ENCODE results near the gene CASP6.

Gene CASP6

DNA sequence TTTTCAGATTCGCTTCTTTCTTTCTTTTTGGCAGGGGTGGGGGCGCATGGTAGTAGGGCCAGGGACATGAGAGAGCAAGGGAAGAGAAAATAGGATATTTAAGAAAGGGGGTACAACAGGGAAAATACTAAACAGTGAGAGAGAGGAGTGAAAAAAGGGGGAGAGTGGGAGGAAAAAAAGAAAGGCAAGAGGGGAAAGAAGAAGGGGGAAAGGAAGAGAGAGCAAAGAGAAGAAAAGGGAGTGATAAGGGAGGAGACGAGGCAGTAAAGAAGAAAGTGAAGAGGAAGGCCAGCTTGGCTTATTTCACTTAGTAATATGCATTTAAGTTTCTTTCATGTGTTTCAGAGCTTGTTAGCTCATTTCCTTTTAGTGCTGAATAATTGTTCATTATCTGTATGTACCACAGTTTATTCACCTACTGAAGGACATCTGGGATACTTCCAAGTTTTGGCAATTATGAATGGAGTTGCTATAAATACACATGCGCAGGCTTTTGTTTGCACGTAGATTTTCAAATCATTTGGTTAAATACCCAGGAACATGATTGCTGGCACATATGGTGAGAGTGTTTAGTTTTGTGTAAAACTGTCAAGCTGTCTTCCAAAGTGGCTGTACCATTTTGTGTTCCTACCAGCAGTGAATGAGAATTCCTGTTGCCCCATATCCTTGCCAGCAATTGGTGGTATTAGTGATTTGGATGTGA is 37.3 kb downstream of the CASP6 start:
- no peak for DNase-seq

DNA sequence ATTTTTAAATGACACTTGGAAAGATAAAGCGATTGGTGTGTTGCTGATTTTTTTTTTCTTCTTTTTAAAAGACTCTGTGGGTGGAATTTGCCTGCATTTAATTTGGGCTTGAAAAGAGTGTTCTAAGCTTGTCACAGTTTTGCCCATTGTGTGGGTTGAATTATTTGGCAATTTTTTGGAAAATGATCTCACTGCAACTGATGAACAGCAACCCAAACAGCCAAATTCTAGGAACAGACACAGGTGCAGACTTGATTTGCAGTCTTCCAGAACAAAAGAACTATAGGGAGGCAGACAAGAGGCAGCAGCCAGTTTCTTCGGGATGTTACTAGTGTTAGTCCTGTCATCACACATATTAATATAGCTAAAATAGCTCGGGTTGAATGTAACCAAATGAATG is 40.5 kb downstream of the CASP6 start:
- no peak for DNase-seq

DNA sequence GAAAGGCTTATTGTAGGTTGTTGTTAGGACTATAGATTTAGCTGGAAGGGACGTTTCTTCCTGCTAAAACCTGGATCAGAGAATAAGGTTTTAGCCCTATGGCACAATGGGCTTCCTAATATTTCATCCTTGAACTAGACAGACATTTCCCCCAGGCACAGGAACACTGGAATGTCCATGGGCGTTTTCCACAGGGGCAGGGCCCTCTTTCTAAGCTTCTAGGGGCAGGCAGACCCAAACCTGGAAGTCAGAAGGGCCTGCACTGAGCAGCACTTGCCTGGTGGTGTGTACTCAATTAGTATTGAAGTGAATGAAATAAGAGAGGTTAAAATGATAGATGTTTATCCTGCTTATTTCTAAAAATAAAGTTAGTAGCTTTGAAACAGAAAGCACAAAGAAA is 41.1 kb downstream of the CASP6 start:
- no peak for DNase-seq

DNA sequence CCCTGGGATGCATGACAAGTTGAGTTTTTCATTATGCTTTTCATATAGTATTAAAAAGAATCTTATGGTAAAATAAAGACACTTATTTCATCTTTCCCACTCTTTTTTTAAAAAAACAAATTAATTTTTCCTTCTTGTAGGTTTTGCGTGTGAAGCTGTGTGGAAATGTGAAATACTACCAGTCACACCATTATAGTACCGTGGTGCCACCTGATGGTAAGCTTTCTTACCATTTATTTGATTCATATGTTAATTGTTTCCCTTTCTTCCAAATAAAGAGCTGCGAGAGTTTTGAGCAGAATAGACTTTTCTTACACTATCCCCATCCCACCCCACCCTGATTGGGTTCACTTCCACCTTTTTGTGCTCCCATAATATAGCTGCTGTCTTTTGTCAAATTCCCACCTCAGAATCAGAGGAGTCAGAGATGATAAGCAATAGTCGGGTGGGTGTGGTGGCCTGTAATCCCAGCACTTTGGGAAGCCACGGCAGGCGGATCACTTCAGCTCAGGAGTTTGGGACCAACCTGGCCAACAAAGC is 44.3 kb downstream of the CASP6 start:
- DNase-seq = no peak

DNA sequence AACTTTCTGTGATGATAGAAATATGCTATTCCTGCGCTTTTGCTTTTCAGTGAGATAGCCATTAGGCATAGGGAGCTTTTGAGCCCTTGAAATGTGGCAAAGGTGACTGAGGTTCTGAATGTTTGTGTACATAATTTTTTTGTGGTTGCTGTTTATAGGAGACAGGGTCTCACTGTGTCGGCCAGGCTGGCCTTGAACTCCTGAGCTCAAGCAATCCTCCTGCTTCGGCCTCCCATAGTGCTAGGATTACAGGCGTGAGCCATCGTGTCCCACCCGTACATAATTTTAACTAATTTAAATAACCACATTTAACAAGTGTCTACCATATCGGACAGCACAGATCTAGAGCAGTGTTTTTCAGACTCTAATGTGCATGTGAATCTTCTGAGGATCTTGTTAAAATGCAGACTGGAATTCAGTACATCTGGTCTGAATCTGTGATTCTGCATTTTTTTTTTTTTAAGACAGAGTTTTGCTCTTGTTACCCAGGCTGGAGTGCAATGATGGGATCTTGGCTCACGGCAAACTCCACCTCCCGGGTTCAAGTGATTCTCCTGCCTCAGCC is 45.3 kb downstream of the CASP6 start:
- no peak for DNase-seq

DNA sequence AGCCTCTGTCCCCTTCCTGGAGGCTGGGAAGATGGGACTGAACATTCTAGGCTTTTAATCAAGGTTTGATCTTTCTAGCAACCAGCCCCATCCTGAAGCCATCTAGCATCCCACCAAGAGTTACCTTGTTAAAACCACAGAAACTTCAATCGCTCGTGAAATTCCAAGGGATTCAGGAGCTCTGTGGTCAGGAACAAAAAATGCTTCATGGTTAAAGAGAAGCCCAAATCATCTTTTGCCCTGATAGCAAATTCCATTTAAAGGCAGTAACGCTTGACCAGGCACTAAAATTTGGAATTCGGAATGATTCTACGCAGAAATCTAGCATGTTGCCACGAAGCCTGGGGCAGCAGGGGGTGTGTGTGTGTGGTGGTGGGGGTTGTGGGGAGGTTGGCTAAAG is 47.8 kb downstream of the CASP6 start:
- DNase-seq = no peak

DNA sequence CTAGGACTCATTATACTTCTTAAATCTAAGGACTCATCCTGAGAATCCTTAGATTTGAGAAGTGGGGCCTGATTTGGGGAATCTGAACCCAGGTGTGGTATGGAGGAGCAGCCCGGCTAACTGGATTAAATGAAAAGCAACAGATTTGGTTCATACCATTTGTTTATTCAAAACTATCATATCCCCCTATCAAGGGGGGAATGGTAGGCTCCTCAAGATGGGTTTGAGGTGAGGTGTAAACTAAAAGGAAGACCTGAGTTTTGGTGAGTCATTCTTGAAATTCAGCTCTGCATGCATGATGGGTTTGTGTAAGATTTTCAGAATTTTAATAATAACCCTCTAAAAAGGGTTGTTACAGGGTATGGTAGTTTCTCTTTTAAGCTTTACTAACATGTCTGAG is 53.4 kb downstream of the CASP6 start:
- no peak for DNase-seq

DNA sequence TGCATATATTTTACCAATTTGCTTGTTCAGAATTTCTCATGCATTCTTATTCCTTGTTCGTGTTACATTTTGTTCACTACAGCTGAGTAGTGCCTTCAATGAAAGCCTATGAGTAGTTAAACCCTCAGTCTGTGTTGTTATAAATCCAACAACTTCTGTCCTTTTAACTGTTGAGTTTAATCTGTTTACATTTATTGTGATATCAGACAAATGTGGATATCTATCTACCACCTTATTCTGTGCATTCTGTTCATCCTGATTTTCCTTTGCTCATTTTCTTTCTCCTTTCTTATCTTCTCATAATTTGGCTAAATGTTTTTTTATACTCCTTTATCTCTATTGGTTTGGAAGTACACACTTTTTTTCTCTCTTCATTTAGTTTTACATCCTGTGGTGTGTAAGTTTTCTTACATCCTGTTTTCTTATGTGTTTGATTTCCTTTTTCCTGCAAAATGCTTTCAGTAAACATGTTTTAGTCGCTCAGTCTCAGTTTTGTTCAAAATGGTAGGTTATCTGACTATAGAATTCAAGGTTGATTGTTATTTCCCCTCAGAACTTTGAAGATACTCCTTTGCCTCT is 54.2 kb downstream of the CASP6 start:
- DNase-seq = no peak

DNA sequence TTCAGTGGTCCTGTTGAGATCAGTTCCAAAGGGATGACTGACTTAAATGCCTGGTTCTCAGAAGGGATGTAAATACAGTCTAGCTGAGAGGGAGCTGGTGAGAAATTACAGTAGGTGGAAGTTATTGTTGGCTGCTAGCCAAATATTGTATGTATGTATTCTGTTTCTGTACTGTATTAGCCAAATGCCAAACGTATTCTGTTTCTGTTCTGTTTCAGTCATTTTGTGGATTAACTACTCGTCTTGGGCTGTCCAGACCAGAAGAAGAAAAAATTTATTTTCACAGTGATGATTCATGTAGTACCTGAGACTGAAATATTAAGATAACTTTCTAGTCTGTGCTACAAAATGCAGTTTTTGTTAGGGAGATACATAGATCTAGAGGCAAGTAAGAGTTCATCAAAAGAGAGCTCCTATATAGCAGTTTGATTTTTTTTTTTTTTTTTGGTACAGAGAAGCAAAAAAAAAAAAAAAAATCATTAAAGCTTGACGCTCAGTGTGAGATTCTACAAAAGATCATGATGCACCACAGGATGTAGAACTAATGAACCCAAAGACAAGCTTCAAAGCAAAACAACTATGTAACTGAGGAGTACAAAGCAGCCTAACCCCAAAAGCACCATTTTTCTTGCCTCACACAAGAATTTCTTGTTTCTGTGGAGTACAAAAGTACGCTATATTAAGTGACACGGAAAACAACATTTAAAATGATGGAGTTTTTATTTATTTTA is 54.8 kb downstream of the CASP6 start:
- DNase-seq = no peak

DNA sequence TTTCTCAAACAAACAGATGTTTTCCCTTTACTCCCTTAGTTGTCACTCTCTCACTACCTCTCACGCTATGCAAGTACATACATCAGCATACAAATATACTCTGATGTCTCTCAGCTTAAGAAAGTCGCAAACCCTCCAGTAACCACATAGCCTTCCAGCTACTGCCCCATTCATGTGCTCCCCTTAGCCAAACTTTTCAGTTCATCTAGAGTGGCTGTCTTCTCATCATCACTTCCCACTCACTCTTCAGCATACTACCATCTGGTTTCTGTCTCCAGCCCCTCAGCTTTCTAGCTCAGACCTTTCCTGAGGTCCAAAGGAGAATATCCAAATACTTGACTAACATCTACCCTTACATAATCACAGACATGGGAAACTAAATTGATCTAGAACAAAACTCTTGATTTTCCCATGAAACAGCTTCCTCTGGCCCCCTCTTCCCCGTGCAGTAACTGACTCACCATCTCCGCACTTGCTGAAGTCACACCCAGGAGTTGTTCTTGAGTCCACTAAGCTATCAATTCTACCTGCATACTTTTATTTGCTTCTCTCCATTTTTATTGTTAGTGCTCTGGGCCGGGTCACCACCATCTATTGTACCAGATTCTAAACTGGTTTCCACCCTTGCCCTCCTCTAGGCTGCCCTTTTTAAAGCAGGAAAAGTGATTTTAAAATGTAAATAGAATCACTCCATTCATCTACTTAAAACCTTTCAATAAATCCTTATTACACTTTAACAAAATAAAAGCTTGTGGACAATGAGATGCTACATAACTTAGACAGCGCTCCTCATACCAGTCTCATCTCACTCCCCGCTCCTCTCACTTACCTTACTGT is 57.2 kb downstream of the CASP6 start:
- no peak for DNase-seq

DNA sequence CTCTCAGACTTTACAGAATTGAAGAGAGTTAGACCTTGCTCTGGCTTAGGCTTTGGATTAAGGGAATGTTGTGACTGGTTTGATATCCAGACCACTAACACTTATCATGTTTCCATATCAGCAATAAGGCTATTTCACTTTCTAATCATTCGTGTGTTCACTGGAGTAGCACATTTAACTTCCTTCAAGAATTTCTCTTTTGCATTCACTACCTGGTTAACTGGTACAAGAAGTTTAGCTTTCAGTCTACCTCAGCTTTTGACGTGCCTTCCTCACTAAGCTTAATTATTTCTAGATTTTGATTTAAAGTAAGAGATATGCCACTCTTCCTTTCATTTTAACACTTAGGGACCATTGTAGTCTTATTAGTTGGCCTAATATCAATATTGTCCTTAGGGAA is 62.6 kb downstream of the CASP6 start:
- no peak for DNase-seq

Data from activated effector memory CD4-positive, alpha-beta T cell treated with anti-CD3 and anti-CD28 coated beads, Interleukin-2, amount 50 U/mL, for 16 hours (primary cell).